GM13976 (cell line): ENCODE measurements around the gene SERP2.

Source experiments
- DNase-seq: peaks from one replicate; pipeline ENCODE4 v3.0.0; 2012; ENCODE audit warnings: low spot score
- in situ Hi-C: fragments of 300-500 bp; cut with MboI; formaldehyde crosslinking; loops from one replicate; pipeline ENCODE4 v1.12.0; 2022; ENCODE audit warnings: low sequenced_read_pairs, mixed read lengths, inconsistent platforms; ENCODE audit not compliant: unreplicated experiment
- TF ChIP-seq, protein P1 (sequence below): IDR thresholded peaks from 2 replicates; pipeline ENCODE4 v1.5.1; 2012; ENCODE audit warnings: borderline replicate concordance, mild to moderate bottlenecking; ENCODE audit not compliant: insufficient read depth; ENCODE audit errors: extremely low read depth, missing control alignments, control extremely low read depth

Gene SERP2

DNA sequence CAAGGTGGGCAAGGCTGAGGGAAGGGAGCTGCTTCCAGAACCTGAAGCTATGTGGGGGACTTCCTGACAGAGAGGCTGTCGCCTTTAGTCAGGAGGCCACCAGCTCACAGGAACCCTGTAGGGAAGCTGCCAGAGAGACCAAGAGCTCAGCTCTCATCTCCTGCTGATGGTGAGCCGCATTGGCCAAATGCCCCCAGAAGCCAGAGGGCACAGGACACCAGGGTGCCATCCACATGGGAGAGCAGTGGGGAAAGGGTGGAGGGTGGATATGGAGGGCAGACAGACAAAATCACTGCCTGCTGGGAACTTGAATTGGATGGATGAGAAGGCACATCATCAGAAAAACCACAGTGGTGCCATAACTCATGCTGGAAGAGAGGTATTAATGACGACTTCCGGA lies 36.0 kb downstream of the SERP2 start:
- in situ Hi-C loops: no loop called here
- DNase-seq: no peak
- TF ChIP-seq, protein P1, sequence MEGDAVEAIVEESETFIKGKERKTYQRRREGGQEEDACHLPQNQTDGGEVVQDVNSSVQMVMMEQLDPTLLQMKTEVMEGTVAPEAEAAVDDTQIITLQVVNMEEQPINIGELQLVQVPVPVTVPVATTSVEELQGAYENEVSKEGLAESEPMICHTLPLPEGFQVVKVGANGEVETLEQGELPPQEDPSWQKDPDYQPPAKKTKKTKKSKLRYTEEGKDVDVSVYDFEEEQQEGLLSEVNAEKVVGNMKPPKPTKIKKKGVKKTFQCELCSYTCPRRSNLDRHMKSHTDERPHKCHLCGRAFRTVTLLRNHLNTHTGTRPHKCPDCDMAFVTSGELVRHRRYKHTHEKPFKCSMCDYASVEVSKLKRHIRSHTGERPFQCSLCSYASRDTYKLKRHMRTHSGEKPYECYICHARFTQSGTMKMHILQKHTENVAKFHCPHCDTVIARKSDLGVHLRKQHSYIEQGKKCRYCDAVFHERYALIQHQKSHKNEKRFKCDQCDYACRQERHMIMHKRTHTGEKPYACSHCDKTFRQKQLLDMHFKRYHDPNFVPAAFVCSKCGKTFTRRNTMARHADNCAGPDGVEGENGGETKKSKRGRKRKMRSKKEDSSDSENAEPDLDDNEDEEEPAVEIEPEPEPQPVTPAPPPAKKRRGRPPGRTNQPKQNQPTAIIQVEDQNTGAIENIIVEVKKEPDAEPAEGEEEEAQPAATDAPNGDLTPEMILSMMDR: no peak

DNA sequence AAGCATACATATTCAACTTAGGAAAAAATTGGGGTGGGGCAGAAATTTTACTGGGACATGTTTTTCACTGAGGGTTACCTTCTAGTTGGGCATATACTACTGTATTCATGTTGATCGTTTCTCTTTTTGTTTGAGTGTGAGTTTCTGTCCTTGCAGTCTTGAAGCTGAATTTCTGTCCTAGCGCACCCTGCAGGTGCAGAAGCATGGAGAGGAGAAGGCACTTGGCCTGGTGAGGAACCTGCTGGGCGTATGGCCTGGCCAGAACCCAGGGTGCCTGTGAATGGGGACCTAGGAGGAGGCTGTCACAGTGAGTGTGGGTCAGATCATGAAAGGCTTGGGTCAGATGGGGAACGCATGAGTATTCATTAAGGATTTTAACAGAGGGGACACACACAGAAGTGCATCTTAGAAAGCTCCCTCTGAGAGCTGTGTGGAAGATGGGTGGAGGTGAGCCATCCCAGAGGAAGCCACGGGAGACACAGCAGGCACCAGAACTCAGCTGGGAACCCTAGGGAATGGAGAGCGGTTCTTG lies 36.8 kb downstream of the SERP2 start:
- TF ChIP-seq, protein P1: no peak
- in situ Hi-C loops: no loop called here
- no peak for DNase-seq

DNA sequence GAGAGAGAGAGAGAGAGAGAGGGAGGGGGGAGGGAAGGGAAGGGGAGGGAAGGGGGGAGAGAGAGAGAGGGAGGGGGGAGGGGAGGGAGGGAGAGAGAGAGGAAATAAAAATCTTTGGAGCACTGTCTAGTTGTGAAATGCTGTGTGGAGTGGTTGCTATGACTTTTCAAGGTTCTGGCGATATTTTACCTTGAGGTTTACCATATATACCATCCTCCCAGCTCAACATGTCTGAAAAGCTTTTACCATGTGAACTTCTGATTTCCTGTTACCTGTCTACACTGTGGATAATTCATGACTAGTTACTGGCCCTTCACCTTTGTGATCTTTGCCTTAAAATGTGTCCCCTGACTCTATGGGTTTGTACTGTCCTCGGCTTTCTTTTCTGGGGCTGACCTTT lies 38.2 kb downstream of the SERP2 start:
- in situ Hi-C loops: no loop called here
- TF ChIP-seq, protein P1: no peak
- DNase-seq: no peak

DNA sequence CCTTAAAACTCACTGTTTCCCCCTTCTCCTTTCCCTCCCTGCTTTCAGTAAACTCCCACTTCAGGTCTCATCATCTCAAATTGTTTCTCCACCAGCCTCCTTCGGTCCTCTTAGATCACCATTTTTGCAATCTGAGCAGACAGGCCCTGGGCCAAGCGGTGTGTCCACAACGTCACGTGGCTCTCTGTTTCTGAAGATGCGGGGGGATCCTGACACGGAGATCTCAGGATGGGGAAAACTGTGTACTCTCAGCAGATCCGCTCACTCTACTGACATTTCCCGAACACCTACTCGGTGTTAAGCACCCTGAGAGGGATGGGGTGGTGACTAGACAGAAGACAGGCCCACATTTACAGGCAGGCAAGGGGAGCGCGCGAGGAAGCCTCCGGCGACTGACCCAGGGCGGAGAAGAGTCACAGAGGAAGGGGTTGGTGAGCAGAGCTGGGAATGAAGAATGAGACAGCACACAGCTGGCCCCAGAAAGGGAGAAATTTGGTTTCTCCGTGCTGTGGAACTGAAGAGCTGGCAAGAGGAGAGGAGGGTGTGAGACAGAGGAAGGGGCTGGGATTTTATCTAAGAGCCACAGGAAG lies 38.8 kb downstream of the SERP2 start:
- in situ Hi-C loops: no loop called here
- no peak for DNase-seq
- TF ChIP-seq, protein P1: no peak

DNA sequence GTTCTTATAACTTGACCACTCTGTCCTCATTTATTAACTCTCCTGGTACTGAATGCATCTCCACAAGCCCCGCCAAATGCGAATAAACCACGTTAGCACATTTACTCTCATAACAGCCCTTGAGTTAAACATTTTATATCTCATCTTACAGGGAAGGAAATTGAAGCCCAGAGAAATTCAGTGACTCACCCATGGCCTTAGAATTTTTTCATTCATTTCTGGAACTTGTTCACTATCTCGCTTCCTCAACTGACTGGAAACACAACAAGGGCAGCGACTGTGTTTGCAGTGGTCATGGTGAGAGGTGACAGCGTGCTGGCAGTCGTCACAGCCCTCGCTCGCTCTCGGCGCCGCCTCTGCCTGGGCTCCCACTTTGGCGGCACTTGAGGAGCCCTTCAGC lies 39.5 kb downstream of the SERP2 start:
- in situ Hi-C loops: no loop called here

DNA sequence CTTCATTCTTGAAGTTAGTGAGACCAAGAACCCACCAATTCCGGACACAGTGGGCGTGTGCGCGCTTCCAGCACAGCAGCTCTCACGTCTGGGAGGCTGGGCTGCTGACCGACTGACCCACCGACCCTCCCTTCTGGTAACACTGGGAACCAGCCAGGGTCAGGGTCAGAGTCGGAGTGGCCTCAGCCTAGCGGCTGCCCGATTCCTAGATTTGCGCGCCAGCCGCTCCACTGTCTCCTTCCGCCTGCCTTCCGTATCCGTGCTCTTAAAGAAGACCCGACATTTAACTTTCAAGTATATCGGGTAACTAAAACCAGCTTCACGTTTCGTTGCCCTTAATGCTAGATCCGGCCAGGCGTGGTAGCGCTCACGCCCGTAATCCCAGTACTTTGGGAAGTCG lies 41.1 kb downstream of the SERP2 start:
- in situ Hi-C loops: no loop called here
- no peak for DNase-seq
- TF ChIP-seq, protein P1: no peak

More for the DNA sequence above, 39.5 kb downstream of the SERP2 start:
- no peak for DNase-seq
- TF ChIP-seq, protein P1: no peak
